PFSK-1 (cell line): ENCODE data around the gene RCOR3.

Experiments used
- POLR2AphosphoS5 ChIP-seq: IDR thresholded peaks from 2 replicates; pipeline ENCODE4 v1.6.1; 2012; ENCODE audit warnings: low read depth, mild to moderate bottlenecking, control low read depth, low read length, moderate library complexity
- SIN3A ChIP-seq: IDR thresholded peaks from 2 replicates; pipeline ENCODE4 v1.6.1; 2012; ENCODE audit warnings: mild to moderate bottlenecking, low read length, moderate library complexity, borderline replicate concordance; ENCODE audit not compliant: insufficient read depth
- TAF1 ChIP-seq: IDR thresholded peaks from 2 replicates; pipeline ENCODE4 v1.6.1; 2012; ENCODE audit warnings: low read length, control low read depth, borderline replicate concordance; ENCODE audit not compliant: insufficient read depth

DNA sequence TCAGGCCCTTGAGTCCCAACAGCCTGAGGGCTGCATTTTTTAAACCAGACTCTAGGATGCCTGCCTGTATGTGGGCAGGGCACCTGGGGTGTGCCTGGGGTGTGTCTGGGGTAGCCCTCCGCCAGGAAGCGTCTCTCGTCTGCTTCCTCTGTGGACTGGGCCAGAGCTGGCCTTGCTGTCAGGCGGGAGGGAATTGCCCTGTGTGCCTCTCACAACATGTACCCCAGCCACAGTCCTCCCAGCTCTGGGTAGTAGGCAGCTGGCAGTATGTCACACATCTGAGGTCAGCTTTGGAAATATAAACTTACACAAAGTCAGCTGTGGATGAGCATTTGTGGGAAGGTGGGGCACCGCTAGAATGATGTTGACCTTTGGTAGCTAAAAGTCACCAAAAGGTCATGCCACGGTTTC is 80.5 kb downstream of the RCOR3 start:
- no peak for TF ChIP-seq POLR2AphosphoS5
- no peak for TF ChIP-seq SIN3A
- TF ChIP-seq TAF1 = no peak
